ENCODE results near the gene HOXB8.

DNA sequence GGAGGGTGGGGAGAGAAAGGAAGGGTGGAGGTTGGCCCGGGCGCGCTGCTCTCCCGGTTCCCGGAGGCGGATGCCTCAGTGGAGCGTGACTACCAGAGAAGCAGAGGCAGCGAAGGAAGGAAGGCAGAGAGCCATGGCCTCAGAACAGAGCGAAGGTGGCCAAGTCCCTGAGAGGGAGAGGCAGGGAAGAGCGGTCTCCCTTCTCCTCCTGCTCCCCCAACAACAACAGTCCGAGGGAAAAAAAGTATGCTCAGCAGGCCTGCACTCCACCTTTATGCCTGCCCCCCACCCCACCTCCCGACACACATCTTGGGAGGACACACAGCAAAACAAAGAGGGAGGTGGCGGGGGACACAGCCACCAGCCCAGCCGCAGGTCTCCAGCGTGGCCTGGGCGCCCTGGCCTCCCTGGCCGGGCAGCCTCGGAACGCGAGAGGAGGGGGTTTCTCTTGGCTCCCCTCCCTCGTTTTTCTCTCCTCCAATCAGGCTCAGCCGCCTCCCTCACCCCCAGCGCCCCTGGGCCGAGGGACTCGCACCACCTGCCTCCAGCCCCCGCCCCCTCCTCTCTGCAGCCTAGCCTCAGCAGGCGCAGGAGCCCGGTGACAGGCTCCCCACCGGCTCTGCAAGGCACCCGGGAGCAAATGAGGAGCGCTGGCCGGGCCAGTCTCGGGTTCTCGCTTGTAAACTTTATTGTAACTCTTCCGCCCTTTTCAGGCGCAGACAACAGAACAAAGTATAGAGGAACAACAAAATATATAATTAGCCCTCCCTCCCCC, 3.2 kb downstream of the HOXB8 start:
- TF ChIP-seq POLR2A (IDR thresholded peaks at IDR 0.05) (no peak), POLR2AphosphoS5 (IDR thresholded peaks at IDR 0.05; ENCODE audit: insufficient read depth in 1 of 2, low read depth in 1 of 2) (no peak)
- TF ChIP-seq, protein P1, sequence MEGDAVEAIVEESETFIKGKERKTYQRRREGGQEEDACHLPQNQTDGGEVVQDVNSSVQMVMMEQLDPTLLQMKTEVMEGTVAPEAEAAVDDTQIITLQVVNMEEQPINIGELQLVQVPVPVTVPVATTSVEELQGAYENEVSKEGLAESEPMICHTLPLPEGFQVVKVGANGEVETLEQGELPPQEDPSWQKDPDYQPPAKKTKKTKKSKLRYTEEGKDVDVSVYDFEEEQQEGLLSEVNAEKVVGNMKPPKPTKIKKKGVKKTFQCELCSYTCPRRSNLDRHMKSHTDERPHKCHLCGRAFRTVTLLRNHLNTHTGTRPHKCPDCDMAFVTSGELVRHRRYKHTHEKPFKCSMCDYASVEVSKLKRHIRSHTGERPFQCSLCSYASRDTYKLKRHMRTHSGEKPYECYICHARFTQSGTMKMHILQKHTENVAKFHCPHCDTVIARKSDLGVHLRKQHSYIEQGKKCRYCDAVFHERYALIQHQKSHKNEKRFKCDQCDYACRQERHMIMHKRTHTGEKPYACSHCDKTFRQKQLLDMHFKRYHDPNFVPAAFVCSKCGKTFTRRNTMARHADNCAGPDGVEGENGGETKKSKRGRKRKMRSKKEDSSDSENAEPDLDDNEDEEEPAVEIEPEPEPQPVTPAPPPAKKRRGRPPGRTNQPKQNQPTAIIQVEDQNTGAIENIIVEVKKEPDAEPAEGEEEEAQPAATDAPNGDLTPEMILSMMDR (IDR thresholded peaks at IDR 0.05): no peak
